ENCODE measurements around the gene RAD1. TPM values are rescaled to one million over a fixed set of nuclear protein-coding genes. Genes with fewer than 3 reads are reported as not detected.
"Not testable (repeated sequence)": the region's sequence is repeated elsewhere in the genome, so short reads cannot be mapped to it uniquely, and the experiment has no call there.

The RAD1 gene
- total RNA-seq, 1 donor from 2014 or later, result 2.0 TPM

DNA sequence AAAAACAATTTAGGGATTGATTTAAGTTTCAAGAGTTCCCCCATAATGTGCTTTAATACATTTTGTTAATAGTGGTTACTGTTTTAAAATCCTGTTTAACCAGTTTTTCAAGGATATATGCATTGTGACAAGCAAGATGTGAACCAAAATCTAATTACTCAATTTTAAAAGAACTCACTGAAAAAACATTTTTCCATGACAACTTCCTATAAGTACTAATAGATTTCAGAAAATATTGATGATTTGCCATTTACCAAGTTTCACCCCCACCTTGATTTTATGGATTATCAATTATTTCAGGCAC is 9.1 kb upstream of the RAD1 start:
- no peak for DNase-seq (ENCODE audit: low spot score in 2 of 2)
- no peak for TF ChIP-seq CTCF (IDR thresholded peaks at IDR 0.05)
- Histone ChIP-seq H3K36me3 (peaks cover 40 to 55% of the 10 kb centered on the region in 2 donors), H3K9me3 (no peaks in the 10 kb centered on the region), H3K27me3 (no peaks in the 10 kb centered on the region), H3K27ac (peak overlapping the region in 1 of 2 donors; percentile 31), H3K4me3 (no peak overlapping the region), H3K4me1 (peaks cover 0 to 3% of the 10 kb centered on the region in 2 donors)
- intact Hi-C loops (cut with DNase I), result no loop called here

- TF ChIP-seq CTCF (IDR thresholded peaks at IDR 0.05), result no peak
- peaks cover 0 to 3% of the 10 kb centered on the region in 2 donors for H3K4me1 ChIP-seq
- H3K36me3 ChIP-seq, result peaks cover 40 to 55% of the 10 kb centered on the region in 2 donors
- no peak overlapping the region for H3K4me3 ChIP-seq
- DNase-seq (ENCODE audit: low spot score in 2 of 2), result no peak
- H3K9me3 ChIP-seq, result no peaks in the 10 kb centered on the region
- H3K27ac ChIP-seq, result peak overlapping the region in 1 of 2 donors; percentile 31
- H3K27me3 ChIP-seq, result no peaks in the 10 kb centered on the region
- intact Hi-C loops (cut with DNase I), result no loop called here
These were observed 8.6 kb upstream of the RAD1 start for GRCh38 chr5:34923694-34924461.

GRCh38 chr5:34923256-34923655 is 8.0 kb upstream of the RAD1 start:
- H3K36me3 ChIP-seq, result peaks cover 40 to 55% of the 10 kb centered on the region in 2 donors
- H3K27ac ChIP-seq; intact Hi-C loops (cut with DNase I); DNase-seq (ENCODE audit: low spot score in 2 of 2); H3K27me3 ChIP-seq; H3K9me3 ChIP-seq; H3K4me1 ChIP-seq; H3K4me3 ChIP-seq: not testable (repeated sequence)

DNA sequence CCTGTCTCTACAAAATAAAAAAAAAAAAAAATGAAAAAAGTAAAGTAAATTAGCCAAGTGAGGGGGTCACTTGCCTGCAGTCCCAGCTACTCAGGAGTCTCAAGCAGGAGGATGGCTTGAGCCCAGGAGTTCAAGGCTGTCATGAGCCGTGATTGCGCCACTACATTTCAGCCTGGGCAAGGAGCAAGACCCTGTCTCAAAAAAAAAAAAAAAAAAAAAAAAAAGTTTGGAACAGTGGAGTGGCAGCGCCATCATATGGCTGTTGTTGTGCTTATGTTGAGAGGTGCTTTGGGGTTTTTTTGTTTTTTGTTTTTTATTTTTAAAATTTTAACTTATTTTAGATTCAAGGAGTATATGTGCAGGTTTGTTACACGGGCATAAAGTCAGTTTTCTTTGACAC is 3.8 kb upstream of the RAD1 start:
- Histone ChIP-seq H3K4me3 (no peak overlapping the region), H3K4me1 (peaks cover 0 to 18% of the 10 kb centered on the region in 2 donors), H3K36me3 (peaks cover 23 to 38% of the 10 kb centered on the region in 2 donors), H3K9me3 (no peaks in the 10 kb centered on the region), H3K27me3 (no peaks in the 10 kb centered on the region), H3K27ac (no peak overlapping the region)
- intact Hi-C loops (cut with DNase I), result loop anchor here (5.0 kb wide), 1 partner anchor 262 kb away; the partner anchor contains the start of gene RAI14
- no peak for DNase-seq (ENCODE audit: low spot score in 2 of 2)
- TF ChIP-seq CTCF (IDR thresholded peaks at IDR 0.05), result peak in 1 of 3 experiments; percentile 8

- intact Hi-C loops (cut with DNase I), result loop anchor here (5.0 kb wide), 1 partner anchor 261 kb away; the partner anchor contains the start of gene RAI14
- H3K4me1 ChIP-seq, result peaks cover 0 to 18% of the 10 kb centered on the region in 2 donors
These were observed 2.7 kb upstream of the RAD1 start for GRCh38 chr5:34918025-34918424.

More at GRCh38 chr5:34918025-34918424, 2.7 kb upstream of the RAD1 start:
- no peak overlapping the region for H3K27ac ChIP-seq
- no peak for DNase-seq (ENCODE audit: low spot score in 2 of 2)
- H3K9me3 ChIP-seq, result no peaks in the 10 kb centered on the region
- H3K36me3 ChIP-seq, result peaks cover 23 to 31% of the 10 kb centered on the region in 2 donors
- H3K27me3 ChIP-seq, result no peaks in the 10 kb centered on the region
- no peak for TF ChIP-seq CTCF (IDR thresholded peaks at IDR 0.05)
- no peak overlapping the region for H3K4me3 ChIP-seq
